ENCODE results near the gene AHNAK2. TPM values are rescaled to one million over a fixed set of nuclear protein-coding genes. Genes with fewer than 3 reads are reported as not detected.

Gene AHNAK2
- total and polyA plus RNA-seq, 2 donors (not counting 1 experiment from before 2014, with no cell fraction given) = 6.6 to 106 TPM

GRCh38 chr14:105007593-105008264 is 29.6 kb upstream of the AHNAK2 start:
- Histone ChIP-seq H3K9ac (ENCODE audit: insufficient read depth, low read length) (no peak overlapping the region), H3K4me2 (ENCODE audit: extremely low read depth, insufficient read depth, low read length) (no peak overlapping the region), H3K4me3 (replicated peaks in 1 of 4; ENCODE audit: control extremely low read depth in 1 of 4, insufficient read depth in 1 of 4, low read depth in 3 of 4, low read length in 4 of 4) (no peak overlapping the region), H3K27ac (ENCODE audit: insufficient read depth, low read length) (no peak overlapping the region), H3K36me3 (ENCODE audit: control insufficient read depth, insufficient read depth, low read length) (peaks cover 15% of the 10 kb centered on the region), H4K20me1 (ENCODE audit: control insufficient read depth, extremely low read depth, insufficient read depth, low read length) (no peaks in the 10 kb centered on the region), H3K27me3 (ENCODE audit: control insufficient read depth, insufficient read depth, low read length) (no peaks in the 10 kb centered on the region), H3K9me3 (ENCODE audit: control insufficient read depth, insufficient read depth, low read depth, low read length) (no peaks in the 10 kb centered on the region), H3K79me2 (ENCODE audit: control insufficient read depth, insufficient read depth, low read length) (peaks cover 33% of the 10 kb centered on the region), H2AFZ (ENCODE audit: low read length) (no peak overlapping the region), H3K4me1 (ENCODE audit: control insufficient read depth, extremely low read depth, insufficient read depth, low read length) (no peaks in the 10 kb centered on the region)
- TF ChIP-seq, protein P1, sequence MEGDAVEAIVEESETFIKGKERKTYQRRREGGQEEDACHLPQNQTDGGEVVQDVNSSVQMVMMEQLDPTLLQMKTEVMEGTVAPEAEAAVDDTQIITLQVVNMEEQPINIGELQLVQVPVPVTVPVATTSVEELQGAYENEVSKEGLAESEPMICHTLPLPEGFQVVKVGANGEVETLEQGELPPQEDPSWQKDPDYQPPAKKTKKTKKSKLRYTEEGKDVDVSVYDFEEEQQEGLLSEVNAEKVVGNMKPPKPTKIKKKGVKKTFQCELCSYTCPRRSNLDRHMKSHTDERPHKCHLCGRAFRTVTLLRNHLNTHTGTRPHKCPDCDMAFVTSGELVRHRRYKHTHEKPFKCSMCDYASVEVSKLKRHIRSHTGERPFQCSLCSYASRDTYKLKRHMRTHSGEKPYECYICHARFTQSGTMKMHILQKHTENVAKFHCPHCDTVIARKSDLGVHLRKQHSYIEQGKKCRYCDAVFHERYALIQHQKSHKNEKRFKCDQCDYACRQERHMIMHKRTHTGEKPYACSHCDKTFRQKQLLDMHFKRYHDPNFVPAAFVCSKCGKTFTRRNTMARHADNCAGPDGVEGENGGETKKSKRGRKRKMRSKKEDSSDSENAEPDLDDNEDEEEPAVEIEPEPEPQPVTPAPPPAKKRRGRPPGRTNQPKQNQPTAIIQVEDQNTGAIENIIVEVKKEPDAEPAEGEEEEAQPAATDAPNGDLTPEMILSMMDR (conservative IDR thresholded peaks at IDR 0.05 in 1 of 2, IDR thresholded peaks at IDR 0.05 in 1 of 2; ENCODE audit: low read depth in 1 of 2, low read length in 2 of 2) = no peak
- no peak for TF ChIP-seq EZH2 (IDR thresholded peaks at IDR 0.05; ENCODE audit: low read length, missing control alignments)
- DNase-seq (ENCODE audit: low read depth in 2 of 2) = no peak

DNA sequence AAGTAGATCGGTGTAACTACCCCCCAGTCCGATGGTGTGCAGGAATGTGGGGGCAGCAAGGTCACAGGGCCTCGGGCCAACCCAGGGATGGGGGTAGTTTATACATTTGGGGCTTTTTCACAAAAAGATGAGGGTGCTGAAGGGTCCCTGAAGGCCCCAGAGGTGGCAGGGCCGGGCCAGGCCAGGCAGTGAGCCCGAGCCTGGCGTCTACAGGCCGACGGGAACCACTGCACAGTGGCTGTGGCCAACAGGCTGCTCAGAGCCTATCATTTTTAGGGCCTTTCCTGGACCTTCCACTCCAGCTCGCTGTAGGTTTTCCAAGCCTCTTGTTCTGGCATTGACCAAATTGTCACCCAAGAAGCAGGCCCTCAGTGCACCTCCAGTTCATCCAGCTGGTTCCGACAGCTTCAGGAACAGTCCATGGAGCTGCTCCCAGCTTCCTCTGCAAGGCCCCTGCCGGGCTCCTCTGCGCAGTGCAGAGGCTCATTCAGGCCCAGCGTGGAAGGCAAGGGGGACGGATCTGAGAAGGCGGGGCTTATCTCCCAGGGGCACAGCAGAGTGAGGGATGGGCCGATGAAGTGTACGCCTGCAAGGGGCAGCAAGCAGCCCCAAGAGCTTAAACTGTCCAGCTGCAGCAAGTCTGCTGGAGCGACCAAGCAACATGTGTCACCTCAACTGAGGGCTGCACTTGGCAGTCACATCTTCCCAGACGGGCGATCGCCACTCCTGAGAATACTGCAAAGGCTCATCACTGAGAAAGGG is 28.8 kb upstream of the AHNAK2 start:
- no peaks in the 10 kb centered on the region for H3K4me1 ChIP-seq (ENCODE audit: control insufficient read depth, extremely low read depth, insufficient read depth, low read length)
- peaks cover 26% of the 10 kb centered on the region for H3K79me2 ChIP-seq (ENCODE audit: control insufficient read depth, insufficient read depth, low read length)
- no peak overlapping the region for H3K9ac ChIP-seq (ENCODE audit: insufficient read depth, low read length)
- no peaks in the 10 kb centered on the region for H4K20me1 ChIP-seq (ENCODE audit: control insufficient read depth, extremely low read depth, insufficient read depth, low read length)
- DNase-seq (ENCODE audit: low read depth in 2 of 2) = no peak
- TF ChIP-seq, protein P1 (conservative IDR thresholded peaks at IDR 0.05 in 1 of 2, IDR thresholded peaks at IDR 0.05 in 1 of 2; ENCODE audit: low read depth in 1 of 2, low read length in 2 of 2) = no peak
- TF ChIP-seq EZH2 (IDR thresholded peaks at IDR 0.05; ENCODE audit: low read length, missing control alignments) = no peak
- H3K36me3 ChIP-seq (ENCODE audit: control insufficient read depth, insufficient read depth, low read length) = peaks cover 15% of the 10 kb centered on the region
- no peak overlapping the region for H3K4me2 ChIP-seq (ENCODE audit: extremely low read depth, insufficient read depth, low read length)
- H3K4me3 ChIP-seq (replicated peaks in 1 of 4; ENCODE audit: control extremely low read depth in 1 of 4, insufficient read depth in 1 of 4, low read depth in 3 of 4, low read length in 4 of 4) = no peak overlapping the region
- H3K27ac ChIP-seq (ENCODE audit: insufficient read depth, low read length) = no peak overlapping the region
- H3K9me3 ChIP-seq (ENCODE audit: control insufficient read depth, insufficient read depth, low read depth, low read length) = no peaks in the 10 kb centered on the region
- no peak overlapping the region for H2AFZ ChIP-seq (ENCODE audit: low read length)
- H3K27me3 ChIP-seq (ENCODE audit: control insufficient read depth, insufficient read depth, low read length) = no peaks in the 10 kb centered on the region

DNA sequence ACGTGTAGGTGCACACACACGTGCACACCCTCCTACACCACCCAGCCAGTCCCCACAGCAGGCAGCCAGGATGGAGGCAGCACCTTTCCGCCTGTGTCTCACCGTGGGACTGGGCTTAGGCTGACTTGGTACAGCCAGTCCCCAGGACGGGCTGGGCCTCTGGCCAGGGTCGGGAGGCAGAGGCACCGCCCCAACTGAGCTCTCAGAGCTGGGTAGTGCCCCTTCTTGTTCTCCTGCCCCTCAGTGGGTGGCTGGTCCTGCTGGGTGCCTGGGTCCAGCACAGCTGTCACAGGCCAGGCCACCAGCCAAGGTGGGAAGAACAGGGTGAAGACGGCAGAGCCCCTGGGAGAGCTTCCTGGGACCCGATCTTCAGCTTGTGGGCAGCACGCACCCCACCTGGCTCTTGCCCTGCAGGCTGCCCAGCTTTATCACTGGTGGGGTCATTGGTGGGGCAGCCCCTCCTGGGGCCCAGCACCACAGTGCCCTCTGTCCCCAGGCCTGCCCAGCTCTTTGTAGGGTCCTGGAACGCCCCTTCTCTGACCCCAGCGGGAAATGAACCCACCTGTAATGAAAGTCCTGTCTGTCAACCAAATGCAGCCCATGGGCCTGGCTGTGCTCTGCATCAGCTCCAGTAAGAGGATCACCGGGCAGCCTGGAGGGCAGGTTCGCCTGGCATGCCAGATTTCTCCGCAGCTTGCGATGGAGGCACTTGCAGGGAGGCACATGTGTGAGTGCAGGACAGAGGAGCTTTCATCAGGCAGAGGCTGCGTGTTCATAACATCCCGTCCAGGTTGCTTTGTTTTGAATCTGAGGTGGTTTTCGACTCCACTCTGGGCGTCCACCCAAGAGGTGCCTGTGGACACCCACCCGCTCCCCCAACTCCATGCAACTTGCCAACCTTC is 28.0 kb upstream of the AHNAK2 start:
- H3K9me3 ChIP-seq (ENCODE audit: control insufficient read depth, insufficient read depth, low read depth, low read length) = no peaks in the 10 kb centered on the region
- H3K36me3 ChIP-seq (ENCODE audit: control insufficient read depth, insufficient read depth, low read length) = peaks cover 8% of the 10 kb centered on the region
- H3K4me2 ChIP-seq (ENCODE audit: extremely low read depth, insufficient read depth, low read length) = no peak overlapping the region
- H3K79me2 ChIP-seq (ENCODE audit: control insufficient read depth, insufficient read depth, low read length) = peaks cover 18% of the 10 kb centered on the region
- H3K4me1 ChIP-seq (ENCODE audit: control insufficient read depth, extremely low read depth, insufficient read depth, low read length) = no peaks in the 10 kb centered on the region
- no peak overlapping the region for H3K27ac ChIP-seq (ENCODE audit: insufficient read depth, low read length)
- no peaks in the 10 kb centered on the region for H4K20me1 ChIP-seq (ENCODE audit: control insufficient read depth, extremely low read depth, insufficient read depth, low read length)
- no peak overlapping the region for H3K9ac ChIP-seq (ENCODE audit: insufficient read depth, low read length)
- no peak overlapping the region for H3K4me3 ChIP-seq (replicated peaks in 1 of 4; ENCODE audit: control extremely low read depth in 1 of 4, insufficient read depth in 1 of 4, low read depth in 3 of 4, low read length in 4 of 4)
- no peak overlapping the region for H2AFZ ChIP-seq (ENCODE audit: low read length)
- no peak for DNase-seq (ENCODE audit: low read depth in 2 of 2)
- TF ChIP-seq, protein P1 (conservative IDR thresholded peaks at IDR 0.05 in 1 of 2, IDR thresholded peaks at IDR 0.05 in 1 of 2; ENCODE audit: low read depth in 1 of 2, low read length in 2 of 2) = no peak
- TF ChIP-seq EZH2 (IDR thresholded peaks at IDR 0.05; ENCODE audit: low read length, missing control alignments) = no peak
- H3K27me3 ChIP-seq (ENCODE audit: control insufficient read depth, insufficient read depth, low read length) = no peaks in the 10 kb centered on the region

Data from fibroblast of lung (primary cell).